Progenitor cell of endocrine pancreas (in vitro differentiated cells): ENCODE data around the gene TNFRSF1B. TPM values are rescaled to one million over a fixed set of nuclear protein-coding genes. Genes with fewer than 3 reads are reported as not detected.

Source experiments
- DNase-seq: peaks from one replicate; pipeline ENCODE4 v3.0.0; 2021; ENCODE audit warnings: low spot score; ENCODE audit not compliant: unreplicated experiment
- H3K27ac Mint-ChIP-seq: 2 replicates; pipeline ENCODE4 v1.8.0; 2021; ENCODE audit warnings: mild to moderate bottlenecking, moderate library complexity, mixed read lengths
- H3K27me3 Mint-ChIP-seq: 2 replicates; pipeline ENCODE4 v1.8.0; 2021; ENCODE audit warnings: mixed read lengths
- H3K36me3 Mint-ChIP-seq: 2 replicates; pipeline ENCODE4 v1.8.0; 2022; ENCODE audit warnings: mixed read lengths; ENCODE audit not compliant: insufficient read depth
- H3K4me1 Mint-ChIP-seq: 2 replicates; pipeline ENCODE4 v1.8.0; 2021; ENCODE audit warnings: low read depth, mixed read lengths
- H3K4me3 Mint-ChIP-seq: 2 replicates; pipeline ENCODE4 v1.8.0; 2021; ENCODE audit warnings: low read depth, mild to moderate bottlenecking, moderate library complexity, mixed read lengths
- H3K9me3 Mint-ChIP-seq: 2 replicates; pipeline ENCODE4 v1.8.0; 2021; ENCODE audit warnings: low read depth, mixed read lengths
- CTCF ChIP-seq: fragments of 200-600 bp; sonication (generic); IDR thresholded peaks from one replicate; pipeline ENCODE4 v1.5.0; 2021; ENCODE audit warnings: antibody characterized with exemption, mild to moderate bottlenecking; ENCODE audit not compliant: unreplicated experiment
- total RNA-seq: library from RNA; stranded (reverse); gene quantifications from 2 replicates; pipeline ENCODE4 v1.2.1, GENCODE V29; 2021

The TNFRSF1B gene
- total RNA-seq, 1 donor from 2014 or later = not detected

DNA sequence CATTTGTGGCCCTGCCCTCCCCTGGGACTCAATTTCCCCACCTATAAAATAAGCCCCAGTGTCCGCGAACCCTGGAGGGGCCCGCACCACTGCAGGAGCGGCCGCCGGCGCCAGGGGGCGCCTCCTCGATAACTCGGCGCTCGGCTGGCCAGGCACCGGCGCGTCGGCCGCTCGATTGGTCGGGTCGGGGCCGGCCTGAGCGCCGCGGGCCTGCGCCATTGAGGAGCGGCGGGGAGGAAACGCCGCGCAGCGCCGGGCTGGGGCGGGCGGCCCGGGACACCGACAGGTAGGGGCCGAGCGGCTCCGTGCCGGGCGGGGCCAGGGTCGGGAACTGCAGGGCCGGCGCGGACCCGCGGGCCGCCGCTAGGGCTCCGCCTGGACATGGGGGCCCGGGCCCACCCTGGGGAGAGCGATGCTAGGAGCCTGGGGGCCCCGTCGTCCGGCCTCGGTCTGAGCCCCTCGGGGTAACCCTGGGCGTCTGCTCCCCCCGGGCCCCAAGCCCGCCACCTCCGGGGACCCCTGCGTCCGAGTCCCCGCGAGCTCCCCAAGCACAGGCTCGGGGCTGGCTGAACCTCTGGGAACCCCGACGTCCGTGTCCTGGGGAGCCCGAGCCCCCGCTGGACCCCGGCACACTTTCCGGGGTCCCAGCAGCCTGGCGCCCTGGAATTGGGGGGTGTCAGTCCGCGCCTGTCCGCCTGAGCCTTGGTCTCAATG, 63.2 kb downstream of the TNFRSF1B start, which contains the start of gene VPS13D:
Gene VPS13D, plus strand, starts transcription at position 196 of the 714 bp plus-strand sequence. CDS start 4,237 bp downstream, outside the sequence.
- H3K9me3 Mint-ChIP-seq = no peaks in the 10 kb centered on the region
- H3K4me1 Mint-ChIP-seq = peaks cover 5% of the 10 kb centered on the region
- peak within 1 kb of the TSS; percentile 83 for H3K4me3 Mint-ChIP-seq
- peaks cover 5% of the 10 kb centered on the region for H3K27me3 Mint-ChIP-seq
- peak; percentile 77 for DNase-seq
- peak; percentile 99 for TF ChIP-seq CTCF
- peaks cover 2% of the 10 kb centered on the region for H3K36me3 Mint-ChIP-seq
- H3K27ac Mint-ChIP-seq = peak within 1 kb of the TSS; percentile 41

DNA sequence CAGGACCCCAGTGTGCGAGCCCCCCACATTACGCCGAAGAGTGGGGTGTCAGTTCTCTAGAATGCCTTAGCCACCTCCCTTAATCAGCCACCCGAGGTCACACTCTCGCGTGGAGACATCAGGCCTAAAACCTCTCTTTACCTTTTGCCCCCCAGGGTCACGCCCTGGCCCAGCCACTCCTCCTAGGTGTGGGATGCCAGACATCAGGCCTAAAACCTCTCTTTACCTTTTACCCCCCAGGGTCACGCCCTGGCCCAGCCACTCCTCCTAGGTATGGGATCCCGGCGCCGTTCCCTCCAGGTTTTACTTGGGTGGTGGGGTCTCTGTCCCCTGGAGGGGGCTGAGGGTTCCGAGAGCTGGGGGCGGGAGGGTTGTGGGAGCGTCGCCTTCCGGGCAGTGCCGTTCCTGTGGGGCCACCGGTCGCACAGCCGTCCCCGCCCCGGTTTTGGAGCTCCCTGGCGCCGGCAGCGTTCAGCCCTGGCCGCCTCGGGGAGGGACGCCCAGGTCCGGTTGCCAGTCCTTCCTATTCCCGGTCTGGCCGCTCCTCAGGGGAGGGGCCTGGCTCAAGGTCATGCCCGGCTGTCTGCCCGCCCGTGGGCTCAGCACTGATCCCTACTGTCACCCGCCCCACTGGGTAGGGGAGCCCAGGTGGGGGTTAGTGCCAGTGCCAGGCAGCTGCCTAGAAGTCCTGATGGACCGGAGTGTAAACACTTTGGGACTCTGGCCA, 63.9 kb downstream of the TNFRSF1B start:
- Mint-ChIP-seq H3K9me3 (no peaks in the 10 kb centered on the region), H3K27ac (peak overlapping the region; percentile 41), H3K27me3 (peaks cover 5% of the 10 kb centered on the region), H3K4me3 (peak overlapping the region; percentile 83), H3K36me3 (peaks cover 5% of the 10 kb centered on the region), H3K4me1 (peaks cover 5% of the 10 kb centered on the region)
- peak; percentile 18 for DNase-seq
- no peak for TF ChIP-seq CTCF

GRCh38 chr1:12231276-12231595, 64.4 kb downstream of the TNFRSF1B start:
- Mint-ChIP-seq H3K27ac (no peak overlapping the region), H3K27me3 (peaks cover 5% of the 10 kb centered on the region), H3K4me3 (peak overlapping the region; percentile 83), H3K4me1 (peaks cover 5% of the 10 kb centered on the region), H3K9me3 (no peaks in the 10 kb centered on the region), H3K36me3 (peaks cover 5% of the 10 kb centered on the region)
- no peak for DNase-seq
- no peak for TF ChIP-seq CTCF

- H3K4me3 Mint-ChIP-seq = peak overlapping the region; percentile 33
- peaks cover 5% of the 10 kb centered on the region for H3K27me3 Mint-ChIP-seq
- H3K9me3 Mint-ChIP-seq = no peaks in the 10 kb centered on the region
- H3K4me1 Mint-ChIP-seq = peaks cover 5% of the 10 kb centered on the region
- no peak overlapping the region for H3K27ac Mint-ChIP-seq
- TF ChIP-seq CTCF = no peak
- no peak for DNase-seq
- peaks cover 9% of the 10 kb centered on the region for H3K36me3 Mint-ChIP-seq
Measured at GRCh38 chr1:12232221-12232620, 65.4 kb downstream of the TNFRSF1B start.

- Mint-ChIP-seq H3K9me3 (no peaks in the 10 kb centered on the region), H3K4me1 (peaks cover 10% of the 10 kb centered on the region), H3K27me3 (no peaks in the 10 kb centered on the region), H3K27ac (no peak overlapping the region), H3K4me3 (no peak overlapping the region), H3K36me3 (peaks cover 17% of the 10 kb centered on the region)
- DNase-seq = no peak
- TF ChIP-seq CTCF = peak; percentile 43
Measured at GRCh38 chr1:12244078-12244477, 77.3 kb downstream of the TNFRSF1B start.
